ENCODE measurements around the gene SNORC.

Gene SNORC

GRCh38 chr2:232870766-232871371, 805 bp downstream of the SNORC start:
- TF ChIP-seq ZNF384 (IDR thresholded peaks at IDR 0.05) (no peak), FOXM1 (IDR thresholded peaks at IDR 0.05; ENCODE audit: borderline replicate concordance) (no peak), SP1 (IDR thresholded peaks at IDR 0.05) (no peak), BHLHE40 (IDR thresholded peaks at IDR 0.05; ENCODE audit: borderline replicate concordance) (no peak), FOXK2 (IDR thresholded peaks at IDR 0.05) (no peak), LEF1 (IDR thresholded peaks at IDR 0.05; ENCODE audit: borderline replicate concordance) (no peak), SUZ12 (IDR thresholded peaks at IDR 0.05) (no peak), FOXA1 (IDR thresholded peaks at IDR 0.05) (no peak), PKNOX1 (IDR thresholded peaks at IDR 0.05) (no peak), ELF4 (IDR thresholded peaks at IDR 0.05) (no peak), CTBP1 (IDR thresholded peaks at IDR 0.05; ENCODE audit: borderline replicate concordance) (no peak), TARDBP (IDR thresholded peaks at IDR 0.05) (no peak), ARNT (IDR thresholded peaks at IDR 0.05) (no peak), NFRKB (IDR thresholded peaks at IDR 0.05) (no peak)
- ChIA-PET CTCF (interaction anchor here (1.0 kb wide), 1 partner anchor 159 kb away, joined by 4 read pairs; no protein-coding TSS in a partner anchor), POLR2A (no interaction called here)
- no peak for DNase-seq (ENCODE audit: extremely low spot score)

GRCh38 chr2:232871418-232871834, 1.4 kb downstream of the SNORC start:
- TF ChIP-seq PKNOX1 (IDR thresholded peaks at IDR 0.05), result no peak
- TF ChIP-seq ZNF384 (IDR thresholded peaks at IDR 0.05), result no peak
- no peak for TF ChIP-seq HDGF (IDR thresholded peaks at IDR 0.05; ENCODE audit: borderline replicate concordance)
- TF ChIP-seq ARNT (IDR thresholded peaks at IDR 0.05), result no peak
- no peak for TF ChIP-seq CTBP1 (IDR thresholded peaks at IDR 0.05; ENCODE audit: borderline replicate concordance)
- no peak for TF ChIP-seq NFRKB (IDR thresholded peaks at IDR 0.05)
- TF ChIP-seq FOXA1 (IDR thresholded peaks at IDR 0.05), result no peak
- no peak for TF ChIP-seq SUZ12 (IDR thresholded peaks at IDR 0.05)
- no peak for TF ChIP-seq FOXM1 (IDR thresholded peaks at IDR 0.05; ENCODE audit: borderline replicate concordance)
- TF ChIP-seq FOXK2 (IDR thresholded peaks at IDR 0.05), result no peak
- TF ChIP-seq LEF1 (IDR thresholded peaks at IDR 0.05; ENCODE audit: borderline replicate concordance), result no peak
- ChIA-PET POLR2A (no interaction called here), CTCF (interaction anchor here (1.0 kb wide), 1 partner anchor 158 kb away, joined by 4 read pairs; no protein-coding TSS in a partner anchor)
- DNase-seq (ENCODE audit: extremely low spot score), result no peak

DNA sequence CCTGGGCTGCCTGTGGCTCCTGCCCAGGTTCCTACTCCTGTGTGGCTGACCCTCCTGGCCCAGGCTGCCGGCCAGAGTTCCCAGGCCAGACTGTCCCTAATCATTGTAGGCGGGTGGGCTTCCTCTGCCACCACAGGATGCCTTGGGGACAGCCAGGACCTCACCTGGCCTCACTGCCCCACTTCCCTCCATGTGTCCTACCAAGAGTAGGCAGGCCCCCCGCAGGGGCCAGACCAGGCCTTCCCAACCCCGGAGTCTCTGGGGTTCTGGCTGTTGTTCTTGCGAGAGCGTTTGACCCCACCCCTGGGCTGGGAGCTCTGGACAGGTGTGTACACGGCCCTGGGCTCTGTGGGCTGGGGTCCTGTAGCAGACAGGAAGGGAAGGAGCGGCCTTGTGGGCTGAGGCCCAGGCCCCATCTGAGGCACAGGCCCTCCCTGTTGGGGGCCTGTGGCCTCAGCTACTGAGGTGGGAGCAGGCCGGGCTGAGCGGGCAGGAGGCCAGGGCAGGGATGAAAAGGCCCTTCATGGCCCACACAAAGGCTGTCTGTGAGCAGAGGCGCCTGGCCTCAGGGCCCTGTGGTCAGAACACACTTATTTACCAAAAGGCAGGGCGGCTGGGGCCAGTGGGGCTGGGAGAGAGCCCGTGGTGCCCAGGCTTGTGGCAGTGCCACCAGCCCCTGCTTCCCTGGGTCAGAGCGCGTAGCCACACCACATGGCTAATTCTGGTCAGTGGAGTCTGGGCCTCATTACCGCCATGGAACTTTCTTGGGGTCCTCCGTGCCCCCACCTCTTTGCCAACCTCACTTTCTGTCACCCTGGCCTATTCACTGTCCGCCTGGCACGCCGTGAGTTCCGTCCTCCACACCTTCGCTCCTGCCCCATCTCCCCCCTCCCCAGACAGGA, 2.0 kb downstream of the SNORC start:
- DNase-seq (ENCODE audit: extremely low spot score), result no peak
- TF ChIP-seq CTBP1 (IDR thresholded peaks at IDR 0.05; ENCODE audit: borderline replicate concordance) (no peak), ZNF384 (IDR thresholded peaks at IDR 0.05) (no peak), SP1 (IDR thresholded peaks at IDR 0.05) (no peak), L3MBTL2 (conservative IDR thresholded peaks at IDR 0.05) (no peak), TARDBP (IDR thresholded peaks at IDR 0.05) (no peak)
- ChIA-PET POLR2A (no interaction called here), CTCF (interaction anchor here (1.0 kb wide), 1 partner anchor 158 kb away, joined by 4 read pairs; no protein-coding TSS in a partner anchor)

DNA sequence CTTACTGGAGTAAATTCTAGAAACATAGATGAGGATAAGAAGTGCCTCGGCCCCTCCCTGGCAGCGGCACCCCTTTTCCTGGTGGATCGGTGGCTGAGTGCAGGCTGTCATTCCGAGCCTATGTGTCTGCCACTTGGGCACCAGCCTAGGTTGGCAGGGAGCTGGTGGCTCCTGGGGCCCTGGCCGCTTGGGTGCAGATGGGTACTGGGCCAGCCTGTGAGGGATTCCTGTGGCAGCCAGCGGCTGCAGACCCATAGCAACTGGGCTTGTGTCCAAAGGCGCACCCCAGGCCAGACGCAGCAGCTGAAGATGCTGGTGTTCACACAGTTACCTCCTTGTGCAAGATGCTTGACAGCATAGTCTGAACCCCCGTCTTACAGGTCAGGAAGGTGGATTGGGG, 2.8 kb downstream of the SNORC start:
- no peak for TF ChIP-seq BHLHE40 (IDR thresholded peaks at IDR 0.05; ENCODE audit: borderline replicate concordance)
- no peak for TF ChIP-seq SP1 (IDR thresholded peaks at IDR 0.05)
- no peak for TF ChIP-seq ELF4 (IDR thresholded peaks at IDR 0.05)
- no peak for TF ChIP-seq FOXK2 (IDR thresholded peaks at IDR 0.05)
- no peak for TF ChIP-seq HDGF (IDR thresholded peaks at IDR 0.05; ENCODE audit: borderline replicate concordance)
- no peak for TF ChIP-seq TARDBP (IDR thresholded peaks at IDR 0.05)
- TF ChIP-seq NFRKB (IDR thresholded peaks at IDR 0.05), result no peak
- no peak for TF ChIP-seq LEF1 (IDR thresholded peaks at IDR 0.05; ENCODE audit: borderline replicate concordance)
- TF ChIP-seq CTBP1 (IDR thresholded peaks at IDR 0.05; ENCODE audit: borderline replicate concordance), result no peak
- TF ChIP-seq PKNOX1 (IDR thresholded peaks at IDR 0.05), result no peak
- no peak for TF ChIP-seq L3MBTL2 (conservative IDR thresholded peaks at IDR 0.05)
- no peak for TF ChIP-seq ARNT (IDR thresholded peaks at IDR 0.05)
- no peak for TF ChIP-seq FOXA1 (IDR thresholded peaks at IDR 0.05)
- no peak for TF ChIP-seq ZNF384 (IDR thresholded peaks at IDR 0.05)
- no peak for TF ChIP-seq FOXM1 (IDR thresholded peaks at IDR 0.05; ENCODE audit: borderline replicate concordance)
- DNase-seq (ENCODE audit: extremely low spot score), result no peak
- ChIA-PET CTCF (no interaction called here), POLR2A (no interaction called here)

GRCh38 chr2:232873292-232873908, 3.3 kb downstream of the SNORC start:
- ChIA-PET CTCF (no interaction called here), POLR2A (no interaction called here)
- TF ChIP-seq PKNOX1 (IDR thresholded peaks at IDR 0.05) (no peak), ELF4 (IDR thresholded peaks at IDR 0.05) (no peak), SUZ12 (IDR thresholded peaks at IDR 0.05) (no peak), NFRKB (IDR thresholded peaks at IDR 0.05) (no peak)
- DNase-seq (ENCODE audit: extremely low spot score), result no peak

All from HEK293T (cell line).